IMR-90 (cell line): Measurements from ENCODE around the gene ECM2. TPM values are rescaled to one million over a fixed set of nuclear protein-coding genes. Genes with fewer than 3 reads are reported as not detected.

ENCODE experiments used
- ATAC-seq: fragments of 200-7000 bp; cut with Tn5 transposase; 2 replicates; pipeline ENCODE4 v1.9.1; 2020; ENCODE audit warnings: low read depth, mild to moderate bottlenecking, moderate library complexity
- BruUV-seq: library from RNA; stranded (reverse); fragments of 400-500 nt; replicated peaks from 2 replicates; lab custom pipeline; 2021; lab: Mats Ljungman, UMichigan
- CTCF ChIA-PET: fragments of 300-600 bp; formaldehyde crosslinking; extraction: SDS; loops from one replicate; lab custom pipeline; 2021; ENCODE audit warnings: antibody characterized with exemption; lab: Yijun Ruan, JAX
- POLR2A ChIA-PET: fragments of 300-600 bp; sonication (Branson Sonifier 250); formaldehyde crosslinking; loops from one replicate; lab custom pipeline; 2022; ENCODE audit warnings: antibody characterized with exemption; ENCODE audit not compliant: unreplicated experiment; lab: Charles Lee
- DNase-seq: peaks from one replicate; pipeline ENCODE4 v3.0.0; 2013
- H2AFZ ChIP-seq: replicated peaks from 2 replicates; pipeline ENCODE3; 2013; ENCODE audit warnings: low read length, mild to moderate bottlenecking; ENCODE audit not compliant: poor library complexity
- H2AK5ac ChIP-seq: 2 replicates; pipeline ENCODE4 v1.6.1; 2013; ENCODE audit warnings: low read depth, low read length, inconsistent platforms
- H2AK9ac ChIP-seq: replicated peaks from 2 replicates; pipeline ENCODE3; 2013; ENCODE audit warnings: mild to moderate bottlenecking, low read depth, low read length, moderate library complexity; ENCODE audit not compliant: poor library complexity
- H2BK120ac ChIP-seq: 2 replicates; pipeline ENCODE4 v1.6.1; 2013; ENCODE audit warnings: low read depth, low read length, inconsistent platforms
- H2BK15ac ChIP-seq: 3 replicates; pipeline ENCODE4 v1.6.1; 2013; ENCODE audit warnings: low read depth, low read length, inconsistent platforms
- H2BK20ac ChIP-seq: 2 replicates; pipeline ENCODE4 v1.6.1; 2013; ENCODE audit warnings: low read depth, mild to moderate bottlenecking, inconsistent platforms, low read length, moderate library complexity
- H2BK5ac ChIP-seq: 2 replicates; pipeline ENCODE4 v1.6.1; 2013; ENCODE audit warnings: mild to moderate bottlenecking, low read depth, low read length, inconsistent platforms; ENCODE audit not compliant: poor library complexity, severe bottlenecking
- H3K14ac ChIP-seq: replicated peaks from 2 replicates; pipeline ENCODE4 v1.6.1; 2013; ENCODE audit warnings: low read depth, low read length, inconsistent platforms
- H3K18ac ChIP-seq: 2 replicates; pipeline ENCODE4 v1.6.1; 2013; ENCODE audit warnings: low read depth, low read length, control low read depth
- H3K23ac ChIP-seq: 2 replicates; pipeline ENCODE4 v1.6.1; 2013; ENCODE audit warnings: low read depth, low read length, inconsistent platforms
- H3K27ac ChIP-seq: 2 replicates; pipeline ENCODE4 v1.5.1; 2013; ENCODE audit warnings: mild to moderate bottlenecking, control low read depth, low read length; ENCODE audit not compliant: insufficient read depth
- H3K27me3 ChIP-seq: 2 replicates; pipeline ENCODE4 v1.6.1; 2013; ENCODE audit warnings: low read length; ENCODE audit not compliant: control insufficient read depth, insufficient read depth
- H3K36me3 ChIP-seq: 2 replicates; pipeline ENCODE4 v1.6.1; 2013; ENCODE audit warnings: low read length, mixed read lengths; ENCODE audit not compliant: control insufficient read depth, insufficient read depth
- H3K4ac ChIP-seq: 2 replicates; pipeline ENCODE4 v1.6.1; 2013; ENCODE audit warnings: low read depth, low read length, inconsistent platforms
- H3K4me1 ChIP-seq: 2 replicates; pipeline ENCODE4 v1.6.1; 2013; ENCODE audit warnings: low read length, mixed read lengths; ENCODE audit not compliant: control insufficient read depth, insufficient read depth
- H3K4me2 ChIP-seq: 2 replicates; pipeline ENCODE4 v1.6.1; 2013; ENCODE audit warnings: low read depth, mild to moderate bottlenecking, control low read depth, low read length, moderate library complexity
- H3K4me3 ChIP-seq: 2 replicates; pipeline ENCODE4 v1.5.1; 2013; ENCODE audit warnings: low read depth, mild to moderate bottlenecking, control low read depth, low read length, moderate library complexity; ENCODE audit not compliant: insufficient read depth
- H3K56ac ChIP-seq: 2 replicates; pipeline ENCODE4 v1.6.1; 2013; ENCODE audit warnings: low read length, inconsistent platforms; ENCODE audit not compliant: insufficient read depth; ENCODE audit errors: extremely low read depth
- H3K79me1 ChIP-seq, 2 experiments: 2 replicates each; pipeline ENCODE4 v1.6.1; 2013; ENCODE audit warnings: low read length in 2 of 2, inconsistent platforms in 1 of 2, low read depth in 1 of 2
- H3K9ac ChIP-seq: 2 replicates; pipeline ENCODE4 v1.6.1; 2013; ENCODE audit warnings: low read depth, low read length, control low read depth
- H3K9me1 ChIP-seq: 2 replicates; pipeline ENCODE4 v1.6.1; 2013; ENCODE audit warnings: low read length, inconsistent platforms; ENCODE audit not compliant: insufficient read depth
- H3K9me3 ChIP-seq: 2 replicates; pipeline ENCODE4 v1.6.1; 2013; ENCODE audit warnings: low read length; ENCODE audit not compliant: control insufficient read depth, insufficient read depth
- H4K20me1 ChIP-seq: 2 replicates; pipeline ENCODE4 v1.6.1; 2013; ENCODE audit warnings: low read length, inconsistent platforms; ENCODE audit not compliant: insufficient read depth
- H4K5ac ChIP-seq: 2 replicates; pipeline ENCODE4 v1.6.1; 2013; ENCODE audit warnings: mild to moderate bottlenecking, low read depth, low read length, control low read depth
- H4K8ac ChIP-seq, 2 experiments: 2 replicates each; pipeline ENCODE4 v1.6.1; 2013; ENCODE audit warnings: low read depth in 2 of 2, low read length in 2 of 2, control low read depth in 1 of 2, inconsistent platforms in 1 of 2
- H4K91ac ChIP-seq: 2 replicates; pipeline ENCODE4 v1.6.1; 2013; ENCODE audit warnings: low read depth, low read length, inconsistent platforms; ENCODE audit not compliant: insufficient read depth
- MAFK ChIP-seq: IDR thresholded peaks from 2 replicates; pipeline ENCODE4 v1.6.1; 2012; ENCODE audit warnings: low read depth, low read length, improper control_type of control experiment
- RCOR1 ChIP-seq: IDR thresholded peaks from 2 replicates; pipeline ENCODE4 v1.6.1; 2012; ENCODE audit warnings: mild to moderate bottlenecking, low read length, improper control_type of control experiment; ENCODE audit not compliant: insufficient replicate concordance
- WGBS, 2 experiments: methylation state at CpG; one replicate each; pipeline versions ENCODE4 v1.1.5 to v1.1.7; 2013; ENCODE audit warnings: missing lambda C conversion rate in 2 of 2; ENCODE audit not compliant: insufficient read length in 1 of 2; ENCODE audit errors: extremely low coverage in 2 of 2; 5-methylcytosine and 5-hydroxymethylcytosine counted together
- dilution Hi-C: fragments of 300-500 bp; cut with HindIII; formaldehyde crosslinking; loops from one replicate; pipeline ENCODE4 v1.14.3; 2018; ENCODE audit warnings: low sequenced_read_pairs; ENCODE audit not compliant: unreplicated experiment
- in situ Hi-C: fragments of 300-500 bp; cut with MboI; formaldehyde crosslinking; loops from 3 replicates; pipeline ENCODE4 v1.14.3; 2019; ENCODE audit warnings: low sequenced_read_pairs, inconsistent platforms, mixed read lengths
- intact Hi-C: fragments of 100-400 bp; cut with micrococcal nuclease; formaldehyde crosslinking; loops from 2 replicates; pipeline ENCODE4 v1.10.0; 2022
- polyA plus RNA-seq, 3 experiments: library from polyadenylated mRNA; depleted of rRNA; stranded (reverse); fragments of >200 nt; gene quantifications; 2 replicates each; pipeline ENCODE4 v1.2.3, GENCODE V29; 2012; ENCODE audit warnings: low replicate concordance in 1 of 3
- total RNA-seq: library from RNA; depleted of rRNA; stranded (reverse); fragments of >200 nt; gene quantifications from 2 replicates; pipeline ENCODE4 v1.2.3, GENCODE V29; 2012
- TF ChIP-seq, protein P1 (sequence below): conservative IDR thresholded peaks from 2 replicates; pipeline ENCODE4 v1.5.1; 2012; ENCODE audit warnings: mild to moderate bottlenecking, low read depth, low read length, improper control_type of control experiment

ECM2 gene
- total and polyA plus RNA-seq, 2 of the 4 experiments (the other 2 are of a cell fraction): 0.26 to 0.36 TPM

DNA sequence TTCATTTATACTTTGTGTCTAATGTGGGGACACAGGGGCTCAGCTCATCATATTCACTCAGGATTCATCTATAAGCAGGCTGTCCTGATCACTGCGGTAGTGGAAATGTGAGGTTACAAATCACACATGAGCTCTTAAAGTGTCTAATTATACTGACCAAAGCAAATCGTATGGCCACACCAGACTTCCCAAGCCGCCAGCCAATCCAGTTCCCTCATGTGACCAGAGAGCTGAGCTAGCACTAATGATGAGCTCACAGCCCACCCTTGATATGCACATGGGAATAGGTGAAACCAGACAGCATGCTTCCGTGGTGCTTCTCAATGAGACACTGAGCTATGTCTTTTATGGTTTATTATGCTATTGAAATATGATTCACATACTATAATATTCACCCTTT lies 17.6 kb downstream of the ECM2 start:
- no peak overlapping the region for H2BK20ac ChIP-seq
- no peak overlapping the region for H4K8ac ChIP-seq
- no peak overlapping the region for H2AFZ ChIP-seq
- H4K20me1 ChIP-seq: no peaks in the 10 kb centered on the region
- no peaks in the 10 kb centered on the region for H3K9me3 ChIP-seq
- H3K56ac ChIP-seq: no peak overlapping the region
- no peak overlapping the region for H2AK9ac ChIP-seq
- intact Hi-C loops: loop anchor here (10.0 kb wide), 1 partner anchor 1517 kb away; no protein-coding TSS in a partner anchor
- no peak overlapping the region for H2BK120ac ChIP-seq
- H3K4me2 ChIP-seq: no peak overlapping the region
- no peaks in the 10 kb centered on the region for H3K9me1 ChIP-seq
- WGBS, 2 experiments: no CpG with 5 or more reads among the region's 4 CpGs
- no peak overlapping the region for H4K5ac ChIP-seq
- TF ChIP-seq RCOR1: no peak
- TF ChIP-seq, protein P1, sequence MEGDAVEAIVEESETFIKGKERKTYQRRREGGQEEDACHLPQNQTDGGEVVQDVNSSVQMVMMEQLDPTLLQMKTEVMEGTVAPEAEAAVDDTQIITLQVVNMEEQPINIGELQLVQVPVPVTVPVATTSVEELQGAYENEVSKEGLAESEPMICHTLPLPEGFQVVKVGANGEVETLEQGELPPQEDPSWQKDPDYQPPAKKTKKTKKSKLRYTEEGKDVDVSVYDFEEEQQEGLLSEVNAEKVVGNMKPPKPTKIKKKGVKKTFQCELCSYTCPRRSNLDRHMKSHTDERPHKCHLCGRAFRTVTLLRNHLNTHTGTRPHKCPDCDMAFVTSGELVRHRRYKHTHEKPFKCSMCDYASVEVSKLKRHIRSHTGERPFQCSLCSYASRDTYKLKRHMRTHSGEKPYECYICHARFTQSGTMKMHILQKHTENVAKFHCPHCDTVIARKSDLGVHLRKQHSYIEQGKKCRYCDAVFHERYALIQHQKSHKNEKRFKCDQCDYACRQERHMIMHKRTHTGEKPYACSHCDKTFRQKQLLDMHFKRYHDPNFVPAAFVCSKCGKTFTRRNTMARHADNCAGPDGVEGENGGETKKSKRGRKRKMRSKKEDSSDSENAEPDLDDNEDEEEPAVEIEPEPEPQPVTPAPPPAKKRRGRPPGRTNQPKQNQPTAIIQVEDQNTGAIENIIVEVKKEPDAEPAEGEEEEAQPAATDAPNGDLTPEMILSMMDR: no peak
- no peak for TF ChIP-seq MAFK
- no peak overlapping the region for H2BK5ac ChIP-seq
- no peak overlapping the region for H3K23ac ChIP-seq
- H4K91ac ChIP-seq: no peak overlapping the region
- no peak overlapping the region for H3K14ac ChIP-seq
- BruUV-seq: no TSS peak
- no peaks in the 10 kb centered on the region for H3K27me3 ChIP-seq
- H3K4me3 ChIP-seq: no peak overlapping the region
- in situ Hi-C loops: no loop called here
- DNase-seq (no peak), ATAC-seq (no peak)
- no peak overlapping the region for H3K4ac ChIP-seq
- no peak overlapping the region for H3K27ac ChIP-seq
- CTCF ChIA-PET: interaction anchor here (0.6 to 0.9 kb wide), 2 partner anchors 8 to 84 kb away, joined by 3 read pairs; no protein-coding TSS in a partner anchor
- H3K9ac ChIP-seq: no peak overlapping the region
- H3K4me1 ChIP-seq: no peaks in the 10 kb centered on the region
- dilution Hi-C loops: no loop called here
- POLR2A ChIA-PET: no interaction called here
- no peaks in the 10 kb centered on the region for H3K79me1 ChIP-seq
- H2AK5ac ChIP-seq: no peak overlapping the region
- H3K18ac ChIP-seq: no peak overlapping the region
- no peak overlapping the region for H2BK15ac ChIP-seq
- no peaks in the 10 kb centered on the region for H3K36me3 ChIP-seq
